ENCODE data around the gene ZNF282. TPM values are rescaled to one million over a fixed set of nuclear protein-coding genes. Genes with fewer than 3 reads are reported as not detected.

ZNF282 gene
- total RNA-seq, 1 experiment from 2014 or later = 39.0 TPM

DNA sequence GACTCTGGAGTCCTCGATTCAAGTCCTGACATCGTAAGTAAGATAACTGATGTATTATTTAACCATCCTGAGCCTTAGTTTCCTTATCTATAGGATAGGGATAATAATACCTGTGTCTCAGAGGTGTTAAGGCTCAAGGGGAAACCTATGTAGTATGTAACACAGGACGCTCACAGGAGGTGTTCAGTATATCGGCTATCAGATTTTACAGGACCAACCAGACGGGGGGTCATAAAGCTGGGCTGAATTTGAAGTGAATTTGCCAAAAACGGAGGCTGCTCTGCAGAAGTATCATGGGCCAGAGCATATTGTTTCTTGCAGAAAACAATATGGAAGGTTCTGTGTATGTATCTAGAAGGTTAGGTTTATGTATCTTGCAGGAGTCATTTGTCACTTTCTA lies 11.1 kb upstream of the ZNF282 start:
- Histone ChIP-seq H2BK20ac (ENCODE audit: low read depth, low read length, poor library complexity, severe bottlenecking) (no peak overlapping the region), H4K20me1 (ENCODE audit: control insufficient read depth, insufficient read depth, insufficient read length) (no peaks in the 10 kb centered on the region), H2BK12ac (ENCODE audit: insufficient read length, low read depth, low read length) (no peak overlapping the region), H3K23me2 (ENCODE audit: insufficient read length, low read depth, low read length, poor library complexity, severe bottlenecking) (no peaks in the 10 kb centered on the region), H3K14ac (ENCODE audit: insufficient read depth, low read length) (no peak overlapping the region), H2BK120ac (ENCODE audit: low read depth, low read length, poor library complexity, severe bottlenecking) (no peak overlapping the region), H2AK5ac (ENCODE audit: insufficient read length, low read length) (no peak overlapping the region), H4K5ac (ENCODE audit: insufficient read length, low read depth, low read length) (no peak overlapping the region), H3K9me3 (ENCODE audit: control insufficient read depth, low read depth, low read length) (no peaks in the 10 kb centered on the region), H3K27ac (ENCODE audit: insufficient read length, low read depth, low read length) (no peak overlapping the region), H3K79me2 (ENCODE audit: insufficient read depth, low read length) (no peaks in the 10 kb centered on the region), H3K23ac (ENCODE audit: insufficient read length, low read depth, low read length) (no peak overlapping the region), H3K4ac (ENCODE audit: low read depth, low read length) (no peak overlapping the region), H3T11ph (ENCODE audit: low read length) (no peak overlapping the region), H3K27me3 (ENCODE audit: insufficient read depth, low read length) (no peaks in the 10 kb centered on the region), H3K9ac (ENCODE audit: extremely low read depth, insufficient read length, low read length) (no peak overlapping the region), H3K4me2 (ENCODE audit: insufficient read depth, insufficient read length, low read length) (no peak overlapping the region), H2BK5ac (ENCODE audit: insufficient read length, low read length) (no peak overlapping the region), H3K4me1 (ENCODE audit: insufficient read depth, low read length) (no peaks in the 10 kb centered on the region), H4K8ac (replicated peaks; ENCODE audit: insufficient read length, low read depth, low read length) (no peak overlapping the region), H4K91ac (ENCODE audit: insufficient read length, low read depth, low read length) (no peak overlapping the region), H3K18ac (ENCODE audit: insufficient read length, low read depth, low read length) (no peak overlapping the region), H2AFZ (ENCODE audit: low read length) (no peak overlapping the region), H3K79me1 (ENCODE audit: insufficient read depth, low read depth, low read length, poor library complexity, severe bottlenecking) (no peaks in the 10 kb centered on the region), H3K56ac (ENCODE audit: insufficient read length, low read depth, low read length) (no peak overlapping the region), H2BK15ac (ENCODE audit: low read depth, low read length) (no peak overlapping the region)
- TF ChIP-seq, protein P1, sequence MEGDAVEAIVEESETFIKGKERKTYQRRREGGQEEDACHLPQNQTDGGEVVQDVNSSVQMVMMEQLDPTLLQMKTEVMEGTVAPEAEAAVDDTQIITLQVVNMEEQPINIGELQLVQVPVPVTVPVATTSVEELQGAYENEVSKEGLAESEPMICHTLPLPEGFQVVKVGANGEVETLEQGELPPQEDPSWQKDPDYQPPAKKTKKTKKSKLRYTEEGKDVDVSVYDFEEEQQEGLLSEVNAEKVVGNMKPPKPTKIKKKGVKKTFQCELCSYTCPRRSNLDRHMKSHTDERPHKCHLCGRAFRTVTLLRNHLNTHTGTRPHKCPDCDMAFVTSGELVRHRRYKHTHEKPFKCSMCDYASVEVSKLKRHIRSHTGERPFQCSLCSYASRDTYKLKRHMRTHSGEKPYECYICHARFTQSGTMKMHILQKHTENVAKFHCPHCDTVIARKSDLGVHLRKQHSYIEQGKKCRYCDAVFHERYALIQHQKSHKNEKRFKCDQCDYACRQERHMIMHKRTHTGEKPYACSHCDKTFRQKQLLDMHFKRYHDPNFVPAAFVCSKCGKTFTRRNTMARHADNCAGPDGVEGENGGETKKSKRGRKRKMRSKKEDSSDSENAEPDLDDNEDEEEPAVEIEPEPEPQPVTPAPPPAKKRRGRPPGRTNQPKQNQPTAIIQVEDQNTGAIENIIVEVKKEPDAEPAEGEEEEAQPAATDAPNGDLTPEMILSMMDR (conservative IDR thresholded peaks at IDR 0.05) = no peak
- Mint-ChIP-seq H3K36me3 (ENCODE audit: insufficient read depth in 1 of 3, low read depth in 3 of 3) (peaks cover 12 to 40% (median 12%) of the 10 kb centered on the region in 3 experiments), H3K9me3 (no peaks in the 10 kb centered on the region; a peak in 1 of 5 replicates), H3K27ac (no peak overlapping the region), H3K27me3 (ENCODE audit: low read depth) (no peaks in the 10 kb centered on the region), H3K4me3 (no peak overlapping the region), H3K4me1 (no peaks in the 10 kb centered on the region)
- WGBS (ENCODE audit: extremely low coverage, insufficient read length, low lambda C conversion rate) = no CpG with 5 or more reads among the region's 6 CpGs
- DNase-seq = no peak

Data from H9 (cell line).